Esophagus (tissue), 2 donors: ENCODE measurements around the gene TCF7L1. TPM values are rescaled to one million over a fixed set of nuclear protein-coding genes. Genes with fewer than 3 reads are reported as not detected.

ENCODE experiments used
- H3K27ac ChIP-seq, 2 donors: one replicate each; pipeline ENCODE4 v1.5.1; 2013; ENCODE audit warnings: low read depth in 2 of 2, mild to moderate bottlenecking in 2 of 2, inconsistent platforms in 1 of 2, low read length in 1 of 2, moderate library complexity in 1 of 2
- H3K27me3 ChIP-seq, 2 donors: one replicate each; pipeline ENCODE4 v1.6.1; 2013; ENCODE audit warnings: low read length in 2 of 2, control low read depth in 1 of 2, mild to moderate bottlenecking in 1 of 2; ENCODE audit not compliant: insufficient read depth in 2 of 2, control insufficient read depth in 1 of 2
- H3K36me3 ChIP-seq, 2 donors: one replicate each; pipeline ENCODE4 v1.6.1; 2013; ENCODE audit warnings: low read length in 1 of 2; ENCODE audit not compliant: control insufficient read depth in 2 of 2, insufficient read depth in 2 of 2
- H3K4me1 ChIP-seq, 2 donors: one replicate each; pipeline ENCODE4 v1.6.1; 2013; ENCODE audit warnings: low read length in 1 of 2; ENCODE audit not compliant: control insufficient read depth in 2 of 2, insufficient read depth in 2 of 2
- H3K4me3 ChIP-seq, 2 donors: one replicate each; pipeline ENCODE4 v1.5.1; 2013; ENCODE audit warnings: low read length in 2 of 2, mild to moderate bottlenecking in 2 of 2, low read depth in 1 of 2, moderate library complexity in 1 of 2
- H3K9me3 ChIP-seq, 2 donors: one replicate each; pipeline ENCODE4 v1.6.1; 2013; ENCODE audit warnings: mild to moderate bottlenecking in 2 of 2, low read depth in 1 of 2, low read length in 1 of 2, moderate library complexity in 1 of 2; ENCODE audit not compliant: control insufficient read depth in 2 of 2, insufficient read depth in 1 of 2
- WGBS, 2 donors: extraction: QIAGEN DNeasy Blood & Tissue Kit; methylation state at CpG; one replicate each; pipeline ENCODE4 v1.1.7; 2013; 5-methylcytosine and 5-hydroxymethylcytosine counted together
- polyA plus RNA-seq, 2 donors: library from polyadenylated mRNA; stranded (reverse); fragments of 200-250 nt; gene quantifications; one replicate each; pipeline ENCODE4 v1.2.3, GENCODE V29; 2013
- donor health status: healthy with polysubstance abuse.
- donor health status: Bipolar disorder and iron deficiency.

The TCF7L1 gene, protein sequence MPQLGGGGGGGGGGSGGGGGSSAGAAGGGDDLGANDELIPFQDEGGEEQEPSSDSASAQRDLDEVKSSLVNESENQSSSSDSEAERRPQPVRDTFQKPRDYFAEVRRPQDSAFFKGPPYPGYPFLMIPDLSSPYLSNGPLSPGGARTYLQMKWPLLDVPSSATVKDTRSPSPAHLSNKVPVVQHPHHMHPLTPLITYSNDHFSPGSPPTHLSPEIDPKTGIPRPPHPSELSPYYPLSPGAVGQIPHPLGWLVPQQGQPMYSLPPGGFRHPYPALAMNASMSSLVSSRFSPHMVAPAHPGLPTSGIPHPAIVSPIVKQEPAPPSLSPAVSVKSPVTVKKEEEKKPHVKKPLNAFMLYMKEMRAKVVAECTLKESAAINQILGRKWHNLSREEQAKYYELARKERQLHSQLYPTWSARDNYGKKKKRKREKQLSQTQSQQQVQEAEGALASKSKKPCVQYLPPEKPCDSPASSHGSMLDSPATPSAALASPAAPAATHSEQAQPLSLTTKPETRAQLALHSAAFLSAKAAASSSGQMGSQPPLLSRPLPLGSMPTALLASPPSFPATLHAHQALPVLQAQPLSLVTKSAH
- 1 to 10 TPM; 3.5 to 4.0 TPM for polyA plus RNA-seq

DNA sequence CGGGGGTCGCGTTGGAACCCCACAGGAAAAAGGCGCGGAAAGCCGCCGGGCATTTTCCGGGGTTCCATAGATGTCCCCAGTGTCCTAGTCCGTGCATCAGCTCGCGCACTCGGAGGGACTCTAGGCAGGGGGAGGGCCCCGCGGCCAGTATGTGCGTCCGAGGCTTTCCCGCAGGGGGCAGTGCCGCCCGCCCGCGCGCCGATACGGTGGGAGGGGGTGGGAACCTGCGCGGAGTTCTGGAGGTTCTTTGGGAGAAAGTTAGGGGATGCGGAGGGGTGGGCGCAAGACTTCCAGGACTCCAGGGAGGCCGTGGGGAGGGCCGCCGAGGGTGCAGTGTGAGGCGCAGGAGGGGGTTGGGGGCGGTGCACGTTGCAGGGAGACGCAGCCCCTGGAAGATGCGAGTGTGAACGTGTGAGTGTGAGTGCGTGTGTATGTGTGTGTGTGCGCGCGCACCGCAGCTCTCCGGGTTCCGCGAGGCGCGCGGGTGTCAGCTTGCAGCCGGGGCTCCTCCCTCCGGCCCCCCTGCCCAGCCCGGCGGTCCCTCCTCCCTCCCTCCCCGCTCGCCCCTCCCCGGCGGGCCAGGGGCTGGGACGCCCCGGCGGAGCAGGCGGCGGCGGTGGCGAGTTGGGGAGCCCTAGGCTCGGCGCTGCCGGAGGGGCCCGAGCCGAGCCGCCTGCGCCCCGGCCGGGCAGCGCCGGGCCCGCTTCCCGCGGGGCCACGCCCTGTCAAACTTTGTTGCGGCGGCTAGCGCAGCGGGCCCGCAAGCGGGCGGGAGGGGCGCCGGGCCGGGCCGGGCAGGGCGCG lies at the start of gene TCF7L1:
TCF7L1 (plus strand) TSS at position 559 of the 804 bp plus-strand sequence. CDS start 293 bp downstream, outside the sequence.
- Histone ChIP-seq H3K36me3 (no peaks in the 10 kb centered on the region), H3K4me3 (peak within 1 kb of the TSS; percentile 66 to 83), H3K27ac (peak within 1 kb of the TSS; percentile 44 to 66), H3K27me3 (no peaks in the 10 kb centered on the region), H3K9me3 (no peaks in the 10 kb centered on the region), H3K4me1 (peaks cover 3% of the 10 kb centered on the region in 2 donors)
- WGBS, 2 donors = 0 to 1% methylated on average over 50 to 90 of the region's 91 CpGs

DNA sequence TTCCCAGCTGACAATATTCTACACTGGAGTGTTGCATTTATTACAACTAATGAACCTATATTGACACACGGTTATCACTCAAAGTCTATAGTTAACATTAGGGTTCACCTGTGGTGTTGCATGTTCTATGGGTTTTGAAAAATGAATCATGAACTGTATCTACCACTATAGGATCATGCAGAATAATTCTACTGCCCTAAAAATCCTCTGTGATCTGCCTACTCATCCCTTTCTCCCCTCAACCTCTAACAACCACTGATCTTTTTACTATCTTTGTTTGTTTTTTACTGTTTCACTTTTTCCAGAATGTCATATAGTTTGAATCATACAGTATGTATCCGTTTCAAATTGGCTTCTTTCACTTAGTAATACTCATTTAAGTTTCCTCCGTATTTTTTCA lies 47.6 kb upstream of the TCF7L1 start:
- 60 to 72% methylated on average over 3 of the region's 3 CpGs for WGBS, 2 donors
- Histone ChIP-seq H3K27me3 (no peaks in the 10 kb centered on the region), H3K4me3 (no peak overlapping the region), H3K27ac (no peak overlapping the region), H3K9me3 (peaks cover 0 to 3% of the 10 kb centered on the region in 2 donors), H3K36me3 (no peaks in the 10 kb centered on the region), H3K4me1 (no peaks in the 10 kb centered on the region)

DNA sequence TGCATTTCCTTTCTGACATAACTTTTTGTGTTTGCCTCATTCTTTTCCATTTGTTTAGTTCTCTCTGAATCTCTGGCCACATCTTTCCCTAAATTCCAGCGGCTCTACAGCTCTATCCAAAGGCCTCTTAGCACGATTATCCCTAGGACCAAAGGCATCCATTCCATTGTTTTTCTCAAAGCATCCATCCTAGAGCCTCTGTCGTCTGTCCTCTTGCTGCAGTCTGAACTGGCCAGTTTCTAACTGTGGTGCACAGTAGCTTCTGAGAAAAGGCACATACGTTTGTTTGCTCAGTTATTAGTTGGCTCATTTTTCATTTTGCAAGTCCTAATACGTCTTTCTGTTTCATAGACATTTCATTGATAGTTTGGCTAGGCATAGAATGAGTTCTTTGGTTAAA lies 45.7 kb upstream of the TCF7L1 start:
- H3K36me3 ChIP-seq = no peaks in the 10 kb centered on the region
- no peaks in the 10 kb centered on the region for H3K4me1 ChIP-seq
- no peak overlapping the region for H3K4me3 ChIP-seq
- no peaks in the 10 kb centered on the region for H3K9me3 ChIP-seq
- no peak overlapping the region for H3K27ac ChIP-seq
- no peaks in the 10 kb centered on the region for H3K27me3 ChIP-seq
- 49 to 54% methylated on average over 5 of the region's 5 CpGs for WGBS, 2 donors

DNA sequence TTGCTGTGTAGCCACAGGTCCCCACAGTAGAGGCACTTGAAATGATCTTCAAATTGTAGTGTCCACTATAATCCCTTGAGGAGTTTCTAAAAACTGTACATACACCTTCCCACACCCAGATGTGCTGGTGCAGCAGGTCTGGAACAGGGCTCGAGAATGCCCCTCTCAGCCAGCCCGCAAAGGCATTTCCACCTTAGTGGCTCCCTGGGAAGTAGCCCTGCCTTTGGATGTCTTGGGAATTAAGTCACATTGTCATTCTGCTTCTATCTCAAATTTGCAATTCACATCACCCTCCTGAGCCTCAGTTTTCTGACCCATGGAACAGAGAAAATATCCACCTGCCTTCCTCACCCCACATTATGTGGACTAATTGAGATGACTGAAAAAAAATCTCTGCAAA lies 44.3 kb upstream of the TCF7L1 start:
- 77 to 92% methylated on average over 2 of the region's 2 CpGs for WGBS, 2 donors

DNA sequence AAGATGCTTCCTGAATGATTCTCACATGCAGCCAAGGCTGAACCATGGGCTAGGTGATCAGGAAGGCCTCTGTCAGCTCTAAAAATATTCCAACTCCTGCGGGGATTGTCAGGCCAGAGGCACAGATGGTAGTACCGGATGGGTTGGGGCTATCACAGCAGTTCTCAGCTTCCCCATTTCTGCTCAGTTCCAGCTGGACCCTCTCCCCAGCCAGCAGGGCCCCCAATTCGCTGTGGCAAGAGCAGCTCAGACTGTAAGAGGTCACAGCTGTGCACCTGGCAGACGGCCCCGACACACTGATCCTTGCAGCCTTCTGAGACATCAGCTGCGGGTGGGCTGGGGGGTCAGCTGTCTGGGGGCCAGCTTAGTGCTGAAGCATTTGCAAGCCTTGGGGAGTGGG lies 43.6 kb upstream of the TCF7L1 start:
- no peaks in the 10 kb centered on the region for H3K36me3 ChIP-seq
- H3K9me3 ChIP-seq = no peaks in the 10 kb centered on the region
- H3K4me3 ChIP-seq = no peak overlapping the region
- H3K4me1 ChIP-seq = no peaks in the 10 kb centered on the region
- 58 to 65% methylated on average over 6 of the region's 6 CpGs for WGBS, 2 donors
- no peaks in the 10 kb centered on the region for H3K27me3 ChIP-seq
- no peak overlapping the region for H3K27ac ChIP-seq

More for the DNA sequence above, 44.3 kb upstream of the TCF7L1 start:
- no peaks in the 10 kb centered on the region for H3K27me3 ChIP-seq
- no peak overlapping the region for H3K27ac ChIP-seq
- no peaks in the 10 kb centered on the region for H3K4me1 ChIP-seq
- no peaks in the 10 kb centered on the region for H3K36me3 ChIP-seq
- no peak overlapping the region for H3K4me3 ChIP-seq
- H3K9me3 ChIP-seq = no peaks in the 10 kb centered on the region

DNA sequence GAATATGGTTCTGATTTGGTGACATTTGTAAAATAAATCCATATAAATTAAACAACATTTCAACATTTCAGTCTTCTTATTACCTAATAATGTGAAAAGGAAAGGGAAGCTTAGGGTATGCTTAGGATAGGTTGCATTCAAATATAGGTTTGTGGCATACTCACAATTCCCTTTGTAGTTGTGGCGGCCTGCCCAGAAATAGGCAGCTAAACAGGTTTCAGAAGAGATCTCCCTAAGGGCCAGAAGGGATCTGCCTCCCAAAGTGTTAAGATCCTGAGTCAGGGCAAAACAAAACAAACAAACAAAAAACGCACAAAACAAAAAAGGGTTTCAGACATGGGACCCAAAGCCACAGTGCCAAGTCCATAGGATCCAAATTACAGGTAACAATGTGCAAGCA lies 41.4 kb upstream of the TCF7L1 start:
- H3K36me3 ChIP-seq = no peaks in the 10 kb centered on the region
- no peak overlapping the region for H3K4me3 ChIP-seq
- H3K9me3 ChIP-seq = no peaks in the 10 kb centered on the region
- H3K27me3 ChIP-seq = no peaks in the 10 kb centered on the region
- H3K27ac ChIP-seq = peak overlapping the region; percentile 67 to 78
- WGBS, 2 donors = 46 to 58% methylated on average over 2 of the region's 2 CpGs
- no peaks in the 10 kb centered on the region for H3K4me1 ChIP-seq

DNA sequence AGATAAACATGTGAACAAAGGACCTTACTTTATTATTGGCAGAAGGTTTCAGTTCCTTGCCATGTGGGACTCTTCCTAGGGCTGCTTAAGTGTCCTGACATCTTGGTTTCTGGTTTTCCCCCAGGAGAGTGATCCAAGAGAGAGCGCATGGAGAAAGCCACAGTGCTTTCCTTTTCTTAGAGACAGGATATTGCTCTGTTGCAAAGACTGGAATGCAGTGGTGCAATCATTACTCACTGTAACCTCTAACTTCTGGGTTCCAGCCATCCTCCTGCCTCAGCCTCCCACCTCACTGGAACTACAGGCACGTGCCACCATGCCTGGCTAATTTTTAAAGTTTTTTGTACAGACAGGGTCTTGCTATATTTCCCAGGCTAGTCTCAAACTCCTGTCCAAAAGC lies 38.1 kb upstream of the TCF7L1 start:
- Histone ChIP-seq H3K27me3 (no peaks in the 10 kb centered on the region), H3K27ac (no peak overlapping the region), H3K9me3 (no peaks in the 10 kb centered on the region), H3K4me1 (no peaks in the 10 kb centered on the region), H3K4me3 (no peak overlapping the region), H3K36me3 (no peaks in the 10 kb centered on the region)
- WGBS, 2 donors = 67 to 73% methylated on average over 2 of the region's 2 CpGs

DNA sequence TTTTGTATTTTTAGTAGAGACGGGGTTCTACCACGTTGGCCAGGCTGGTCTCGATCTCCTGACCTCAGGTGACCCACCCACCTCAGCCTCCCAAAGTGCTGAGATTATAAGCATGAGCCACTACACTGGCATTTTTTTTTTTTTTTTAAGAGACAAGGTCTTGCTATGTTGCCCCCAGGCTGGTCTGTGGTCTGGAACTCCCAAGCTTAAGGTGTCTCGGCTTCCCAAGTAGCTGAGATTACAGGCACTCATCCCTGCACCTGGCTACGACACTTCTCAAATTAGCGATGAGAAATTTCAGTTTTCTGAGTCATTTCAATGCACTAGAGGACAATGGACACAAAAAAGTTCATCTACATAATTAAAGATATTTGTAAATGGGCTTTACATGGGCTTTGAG lies 36.6 kb upstream of the TCF7L1 start:
- Histone ChIP-seq H3K27me3 (no peaks in the 10 kb centered on the region), H3K4me3 (no peak overlapping the region), H3K4me1 (no peaks in the 10 kb centered on the region), H3K27ac (no peak overlapping the region), H3K9me3 (no peaks in the 10 kb centered on the region), H3K36me3 (no peaks in the 10 kb centered on the region)
- 81 to 86% methylated on average over 6 of the region's 6 CpGs for WGBS, 2 donors

DNA sequence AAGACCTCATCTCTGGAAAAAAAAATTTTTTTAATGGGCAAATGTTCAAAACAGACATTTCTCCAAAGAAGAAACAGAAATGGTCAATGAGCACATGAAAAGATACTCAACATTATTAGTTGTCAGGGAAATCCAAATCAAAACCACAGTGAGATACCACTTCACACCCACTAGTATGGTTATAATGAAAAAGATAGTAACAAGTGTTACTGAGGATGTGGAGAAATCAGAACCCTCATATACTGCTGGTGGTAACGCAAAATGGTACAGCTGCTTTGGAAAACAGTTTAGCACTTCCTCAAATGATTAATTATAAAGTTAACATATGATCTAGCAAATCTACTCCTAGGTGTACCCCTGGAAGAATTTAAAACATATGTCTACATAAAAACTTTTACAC lies 29.0 kb upstream of the TCF7L1 start:
- no peaks in the 10 kb centered on the region for H3K36me3 ChIP-seq
- WGBS, 2 donors = 84% methylated on average over 1 of the region's 1 CpG
- H3K4me3 ChIP-seq = no peak overlapping the region
- H3K27me3 ChIP-seq = no peaks in the 10 kb centered on the region
- no peaks in the 10 kb centered on the region for H3K4me1 ChIP-seq
- no peaks in the 10 kb centered on the region for H3K9me3 ChIP-seq
- no peak overlapping the region for H3K27ac ChIP-seq
